Fibroblast of the aortic adventitia (primary cell): ENCODE measurements around the gene DNAH17. TPM values are rescaled to one million over a fixed set of nuclear protein-coding genes. Genes with fewer than 3 reads are reported as not detected.

Experiments
- DNase-seq: peaks from one replicate; pipeline ENCODE4 v3.0.0-alpha.2; 2010; ENCODE audit warnings: low read depth
- H3K4me3 ChIP-seq: 2 replicates; pipeline ENCODE4 v1.5.1; 2011; ENCODE audit warnings: low read depth, mild to moderate bottlenecking, control low read depth, low read length, moderate library complexity
- total RNA-seq: library from RNA; depleted of rRNA; stranded (reverse); fragments of >200 nt; gene quantifications from 2 replicates; pipeline ENCODE4 v1.2.3, GENCODE V29; 2012; ENCODE audit warnings: low replicate concordance
- TF ChIP-seq, protein P1 (sequence below): IDR thresholded peaks from 2 replicates; pipeline ENCODE4 v1.5.1; 2011; ENCODE audit warnings: mild to moderate bottlenecking, low read length, control low read depth, inconsistent platforms; ENCODE audit not compliant: insufficient read depth

Gene DNAH17
- total RNA-seq, 1 donor, result not detected

- no peak overlapping the region for H3K4me3 ChIP-seq
- TF ChIP-seq, protein P1, sequence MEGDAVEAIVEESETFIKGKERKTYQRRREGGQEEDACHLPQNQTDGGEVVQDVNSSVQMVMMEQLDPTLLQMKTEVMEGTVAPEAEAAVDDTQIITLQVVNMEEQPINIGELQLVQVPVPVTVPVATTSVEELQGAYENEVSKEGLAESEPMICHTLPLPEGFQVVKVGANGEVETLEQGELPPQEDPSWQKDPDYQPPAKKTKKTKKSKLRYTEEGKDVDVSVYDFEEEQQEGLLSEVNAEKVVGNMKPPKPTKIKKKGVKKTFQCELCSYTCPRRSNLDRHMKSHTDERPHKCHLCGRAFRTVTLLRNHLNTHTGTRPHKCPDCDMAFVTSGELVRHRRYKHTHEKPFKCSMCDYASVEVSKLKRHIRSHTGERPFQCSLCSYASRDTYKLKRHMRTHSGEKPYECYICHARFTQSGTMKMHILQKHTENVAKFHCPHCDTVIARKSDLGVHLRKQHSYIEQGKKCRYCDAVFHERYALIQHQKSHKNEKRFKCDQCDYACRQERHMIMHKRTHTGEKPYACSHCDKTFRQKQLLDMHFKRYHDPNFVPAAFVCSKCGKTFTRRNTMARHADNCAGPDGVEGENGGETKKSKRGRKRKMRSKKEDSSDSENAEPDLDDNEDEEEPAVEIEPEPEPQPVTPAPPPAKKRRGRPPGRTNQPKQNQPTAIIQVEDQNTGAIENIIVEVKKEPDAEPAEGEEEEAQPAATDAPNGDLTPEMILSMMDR, result no peak
- no peak for DNase-seq
These were observed 83.1 kb downstream of the DNAH17 start for GRCh38 chr17:78493853-78494695.

DNA sequence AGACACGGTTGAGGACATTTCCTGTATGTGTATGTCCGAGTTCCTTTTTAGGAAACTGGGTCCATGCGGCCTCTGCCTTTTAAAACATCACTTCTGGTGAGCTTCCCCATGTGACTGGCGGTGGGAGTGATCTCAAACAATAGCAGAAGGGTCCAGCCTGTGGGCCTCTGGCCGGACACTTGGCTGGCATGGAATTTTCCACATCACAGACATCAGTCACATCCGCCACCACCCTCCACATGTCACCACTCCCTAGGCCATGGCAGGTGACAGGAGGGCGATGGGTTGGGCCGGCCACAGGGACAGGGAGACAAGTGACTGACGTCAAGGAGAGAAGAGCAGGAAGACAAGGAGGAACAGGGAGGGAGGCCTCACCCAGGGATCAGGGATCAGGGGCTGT is 83.7 kb downstream of the DNAH17 start:
- no peak overlapping the region for H3K4me3 ChIP-seq
- DNase-seq, result no peak
- TF ChIP-seq, protein P1, result no peak

DNA sequence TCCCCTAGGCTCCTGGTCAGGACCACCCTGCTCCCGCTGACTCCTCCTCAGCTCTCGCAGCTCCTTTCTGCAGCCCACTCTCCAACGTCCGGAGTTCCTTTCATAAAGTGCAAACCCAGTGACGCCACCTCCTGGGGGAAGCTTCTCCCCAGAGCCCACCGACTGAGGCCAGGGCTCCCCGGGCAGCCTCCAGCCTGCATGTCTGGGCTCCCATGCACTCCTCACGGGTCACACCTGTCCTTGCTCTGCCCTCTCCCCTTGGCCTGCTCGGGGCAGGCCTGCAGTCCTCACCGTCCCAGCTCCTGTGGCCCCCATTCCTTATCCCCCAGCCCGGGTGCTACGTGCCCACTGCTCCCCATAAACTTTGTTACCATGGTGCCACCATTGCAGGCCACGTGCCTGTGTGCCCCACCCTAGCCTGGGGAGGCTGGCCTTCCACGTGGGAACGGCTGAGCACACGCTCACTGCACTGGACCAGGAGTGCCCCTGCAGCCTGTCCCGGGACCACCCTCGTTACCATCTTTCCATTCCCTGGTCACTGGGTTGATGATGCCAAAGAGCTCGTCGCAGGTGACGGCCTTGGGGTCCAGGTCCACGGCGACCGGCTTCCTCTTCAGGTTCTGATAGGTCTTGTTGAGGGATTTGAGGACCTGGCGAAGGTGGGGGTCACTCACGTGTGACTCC is 84.9 kb downstream of the DNAH17 start:
- H3K4me3 ChIP-seq, result no peak overlapping the region
- TF ChIP-seq, protein P1, result no peak
- no peak for DNase-seq

DNA sequence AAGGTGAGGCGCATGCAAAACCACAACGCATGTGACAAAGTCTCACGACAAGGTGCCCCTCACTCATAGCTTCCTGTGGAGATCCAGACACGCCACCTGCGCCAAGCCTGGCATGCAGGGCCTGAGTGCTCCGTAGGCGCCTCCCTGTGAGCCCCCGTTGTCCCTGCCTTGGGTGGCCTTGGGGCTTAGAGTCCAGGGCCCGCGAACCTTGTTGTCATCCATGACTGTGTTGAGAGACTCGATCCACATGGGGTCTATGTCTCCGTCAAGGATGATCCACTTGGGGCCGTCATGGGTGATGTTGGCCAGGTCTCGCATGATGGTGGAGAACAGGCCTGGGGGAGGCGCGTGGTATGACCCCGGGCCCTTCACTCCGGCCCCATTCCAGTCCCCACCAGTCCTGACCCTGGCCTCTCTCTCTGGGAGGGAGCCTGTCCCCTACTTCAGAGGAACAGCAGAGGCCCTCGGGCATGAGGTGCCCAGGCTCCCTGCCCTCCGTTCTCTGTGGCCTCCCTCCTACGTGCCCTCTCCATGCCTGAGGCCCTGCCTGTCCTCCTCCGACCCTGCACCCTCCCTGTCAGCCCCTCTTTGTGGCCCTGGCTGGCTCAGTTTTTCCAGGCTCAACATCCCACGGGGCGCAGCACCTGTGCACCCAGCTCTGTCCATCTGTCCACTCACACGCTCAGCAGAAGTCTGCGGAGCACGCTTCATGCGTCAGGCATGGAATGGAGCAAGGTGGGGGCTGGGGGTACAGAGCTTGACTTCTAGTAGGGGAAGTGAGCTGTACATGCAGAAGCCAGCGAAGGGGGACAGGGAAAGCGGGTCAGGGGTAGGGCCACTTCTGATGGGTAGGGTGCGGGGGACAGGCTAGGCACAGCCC is 85.7 kb downstream of the DNAH17 start:
- TF ChIP-seq, protein P1, result no peak
- no peak overlapping the region for H3K4me3 ChIP-seq
- no peak for DNase-seq

DNA sequence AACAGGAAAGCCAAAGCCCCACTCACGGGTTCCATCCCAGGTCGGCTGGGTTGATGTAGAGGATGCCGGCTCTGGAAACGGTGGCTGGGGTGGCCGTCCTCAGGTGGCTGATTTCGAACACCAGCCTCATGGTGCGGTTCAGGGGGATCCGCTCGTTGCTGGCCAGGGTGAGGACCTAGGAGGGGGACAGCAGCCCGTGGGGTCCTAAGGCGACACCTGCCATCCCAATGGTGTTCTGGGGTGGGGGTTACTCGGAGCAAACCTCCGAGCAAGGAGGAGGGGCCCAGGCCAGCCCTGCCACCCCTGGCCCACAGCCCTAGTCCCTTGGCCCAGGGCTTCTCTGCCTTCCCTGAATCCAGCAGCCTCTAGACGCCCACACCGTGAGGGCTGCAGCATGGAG is 86.5 kb downstream of the DNAH17 start:
- H3K4me3 ChIP-seq, result no peak overlapping the region
- no peak for DNase-seq
- TF ChIP-seq, protein P1, result no peak

DNA sequence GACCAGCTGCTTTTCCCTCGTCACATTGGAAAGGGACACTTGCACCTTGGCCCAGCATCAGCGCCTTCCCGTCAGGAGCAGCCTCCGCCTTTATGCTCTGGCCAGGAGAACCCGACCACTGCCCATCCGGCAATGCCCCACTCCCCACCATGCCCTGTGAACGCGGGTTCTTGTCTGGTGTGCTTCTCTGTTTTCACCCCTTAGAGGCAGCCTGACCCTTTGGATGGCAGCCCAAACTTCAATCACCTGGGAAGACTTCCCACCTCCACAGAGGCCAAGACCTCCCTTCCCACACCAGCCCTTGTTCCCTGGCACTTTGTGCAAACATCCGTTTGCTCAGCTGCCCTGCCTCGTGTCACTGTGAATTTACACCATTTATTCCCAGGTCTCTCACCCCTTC is 87.0 kb downstream of the DNAH17 start:
- no peak for DNase-seq
- TF ChIP-seq, protein P1, result no peak
- no peak overlapping the region for H3K4me3 ChIP-seq
